GM12878 (cell line): Measurements from ENCODE around the gene NFIX. TPM values are rescaled to one million over a fixed set of nuclear protein-coding genes. Genes with fewer than 3 reads are reported as not detected.

ENCODE experiments used
- CHD1 ChIP-seq: IDR thresholded peaks from 2 replicates; pipeline ENCODE4 v1.6.1; 2012; ENCODE audit warnings: low read depth, low read length, improper control_type of control experiment
- IRF4 ChIP-seq: IDR thresholded peaks from 2 replicates; pipeline ENCODE4 v1.6.1; 2011; ENCODE audit warnings: low read depth, low read length
- PML ChIP-seq: IDR thresholded peaks from 2 replicates; pipeline ENCODE4 v1.6.1; 2012; ENCODE audit warnings: low read length, inconsistent platforms
- SIX5 ChIP-seq: IDR thresholded peaks from 2 replicates; pipeline ENCODE4 v1.6.1; 2011; ENCODE audit warnings: mild to moderate bottlenecking, low read depth, low read length, moderate library complexity; ENCODE audit not compliant: severe bottlenecking
- SPI1 ChIP-seq: IDR thresholded peaks from 2 replicates; pipeline ENCODE4 v1.6.1; 2011; ENCODE audit warnings: low read depth, mild to moderate bottlenecking, low read length, moderate library complexity, borderline replicate concordance; ENCODE audit not compliant: insufficient read depth
- SREBF2 ChIP-seq: IDR thresholded peaks from 2 replicates; pipeline ENCODE4 v1.6.1; 2012; ENCODE audit warnings: mild to moderate bottlenecking, low read length
- TAF1 ChIP-seq: IDR thresholded peaks from 2 replicates; pipeline ENCODE4 v1.6.1; 2011; ENCODE audit warnings: mild to moderate bottlenecking, low read depth, low read length, borderline replicate concordance
- polyA plus RNA-seq, 11 experiments: library from polyadenylated mRNA; depleted of rRNA in 4 of 11; unstranded in 6 of 11; stranded (reverse) in 5 of 11; fragments of >200 nt; fragmentation: Nextera tagmentation in 4 of 11; fragmentation: Illumina TruSeq in 1 of 11; extraction: Ambion mirVana in 4 of 11; extraction: Trizol in 1 of 11; gene quantifications; 1 replicate in 1 of 11; 2 replicates in 10 of 11; pipeline versions ENCODE4 v1.2.1 to v1.2.3, GENCODE V29; 2011 to 2016; ENCODE audit warnings: inconsistent platforms in 2 of 11, missing spikeins in 2 of 11, low read depth in 1 of 11
- total RNA-seq, 4 experiments: library from RNA; depleted of rRNA in 3 of 4; stranded (reverse); fragments of >200 nt in 3 of 4; fragmentation: Illumina TruSeq in 1 of 4; extraction: Trizol in 1 of 4; gene quantifications; 2 replicates each; pipeline versions ENCODE4 v1.2.1 to v1.2.3, GENCODE V29; 2013 to 2021
- TF ChIP-seq, protein P1 (sequence below): fragments of 450-650 bp; IDR thresholded peaks from 2 replicates; pipeline ENCODE4 v1.6.1; 2017; ENCODE audit warnings: mild to moderate bottlenecking, moderate library complexity
- TF ChIP-seq, protein P2 (sequence below): fragments of 450-650 bp; formaldehyde crosslinking; IDR thresholded peaks from 2 replicates; pipeline ENCODE4 v1.4.0; 2022; ENCODE audit warnings: mild to moderate bottlenecking, moderate library complexity
- TF ChIP-seq, protein P3 (sequence below): fragments of 450-650 bp; IDR thresholded peaks from 2 replicates; pipeline ENCODE4 v1.6.1; 2017; ENCODE audit warnings: low read depth, mild to moderate bottlenecking, moderate library complexity
- TF ChIP-seq, protein P4 (sequence below): fragments of 450-650 bp; IDR thresholded peaks from 2 replicates; pipeline ENCODE4 v1.6.1; 2017; ENCODE audit warnings: mild to moderate bottlenecking, moderate library complexity
- TF ChIP-seq, protein P5 (sequence below): fragments of 450-650 bp; IDR thresholded peaks from 2 replicates; pipeline ENCODE4 v1.6.1; 2016; ENCODE audit warnings: mild to moderate bottlenecking

The NFIX gene
- total and polyA plus RNA-seq, 10 of the 15 experiments (the other 5 are each of a cell fraction or from before 2014, with no cell fraction given), result 0.02 to 2.2 (median 0.28) TPM

DNA sequence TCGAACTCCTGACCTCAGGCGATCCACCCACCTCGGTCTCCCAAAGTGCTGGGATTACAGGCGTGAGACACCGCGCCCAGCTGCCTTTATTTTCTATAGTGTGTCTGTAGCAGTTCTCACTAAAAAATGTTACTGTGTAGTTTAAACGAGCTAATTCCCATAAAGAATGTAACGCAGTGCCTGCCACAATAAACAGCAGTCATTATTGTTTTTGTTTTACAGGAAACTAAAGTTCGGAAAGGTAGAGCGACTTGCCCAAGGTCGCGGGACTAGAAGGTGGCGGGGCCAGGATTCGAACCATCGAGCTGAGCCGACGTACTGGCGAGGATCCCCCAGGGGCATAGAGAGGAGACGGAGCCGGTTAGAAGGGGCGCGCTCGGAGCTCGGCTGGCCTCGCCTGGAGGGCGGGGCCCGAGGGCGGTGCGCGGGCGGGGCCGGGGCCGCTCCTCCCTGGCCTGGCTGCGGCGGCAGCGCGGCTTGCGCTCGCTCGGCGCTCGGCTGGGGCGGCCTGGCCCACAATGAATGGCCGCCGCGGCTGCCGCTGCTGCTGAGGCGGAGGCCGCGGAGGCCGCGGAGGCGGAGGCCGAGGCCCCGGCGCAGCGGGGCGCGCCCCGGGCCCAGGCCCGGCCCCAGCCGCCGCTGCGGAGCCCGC is 122.6 kb downstream of the NFIX start, which contains the start of gene NACC1 (continued):
- TF ChIP-seq, protein P1, sequence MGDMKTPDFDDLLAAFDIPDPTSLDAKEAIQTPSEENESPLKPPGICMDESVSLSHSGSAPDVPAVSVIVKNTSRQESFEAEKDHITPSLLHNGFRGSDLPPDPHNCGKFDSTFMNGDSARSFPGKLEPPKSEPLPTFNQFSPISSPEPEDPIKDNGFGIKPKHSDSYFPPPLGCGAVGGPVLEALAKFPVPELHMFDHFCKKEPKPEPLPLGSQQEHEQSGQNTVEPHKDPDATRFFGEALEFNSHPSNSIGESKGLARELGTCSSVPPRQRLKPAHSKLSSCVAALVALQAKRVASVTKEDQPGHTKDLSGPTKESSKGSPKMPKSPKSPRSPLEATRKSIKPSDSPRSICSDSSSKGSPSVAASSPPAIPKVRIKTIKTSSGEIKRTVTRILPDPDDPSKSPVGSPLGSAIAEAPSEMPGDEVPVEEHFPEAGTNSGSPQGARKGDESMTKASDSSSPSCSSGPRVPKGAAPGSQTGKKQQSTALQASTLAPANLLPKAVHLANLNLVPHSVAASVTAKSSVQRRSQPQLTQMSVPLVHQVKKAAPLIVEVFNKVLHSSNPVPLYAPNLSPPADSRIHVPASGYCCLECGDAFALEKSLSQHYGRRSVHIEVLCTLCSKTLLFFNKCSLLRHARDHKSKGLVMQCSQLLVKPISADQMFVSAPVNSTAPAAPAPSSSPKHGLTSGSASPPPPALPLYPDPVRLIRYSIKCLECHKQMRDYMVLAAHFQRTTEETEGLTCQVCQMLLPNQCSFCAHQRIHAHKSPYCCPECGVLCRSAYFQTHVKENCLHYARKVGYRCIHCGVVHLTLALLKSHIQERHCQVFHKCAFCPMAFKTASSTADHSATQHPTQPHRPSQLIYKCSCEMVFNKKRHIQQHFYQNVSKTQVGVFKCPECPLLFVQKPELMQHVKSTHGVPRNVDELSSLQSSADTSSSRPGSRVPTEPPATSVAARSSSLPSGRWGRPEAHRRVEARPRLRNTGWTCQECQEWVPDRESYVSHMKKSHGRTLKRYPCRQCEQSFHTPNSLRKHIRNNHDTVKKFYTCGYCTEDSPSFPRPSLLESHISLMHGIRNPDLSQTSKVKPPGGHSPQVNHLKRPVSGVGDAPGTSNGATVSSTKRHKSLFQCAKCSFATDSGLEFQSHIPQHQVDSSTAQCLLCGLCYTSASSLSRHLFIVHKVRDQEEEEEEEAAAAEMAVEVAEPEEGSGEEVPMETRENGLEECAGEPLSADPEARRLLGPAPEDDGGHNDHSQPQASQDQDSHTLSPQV, result no peak
- TF ChIP-seq, protein P2, sequence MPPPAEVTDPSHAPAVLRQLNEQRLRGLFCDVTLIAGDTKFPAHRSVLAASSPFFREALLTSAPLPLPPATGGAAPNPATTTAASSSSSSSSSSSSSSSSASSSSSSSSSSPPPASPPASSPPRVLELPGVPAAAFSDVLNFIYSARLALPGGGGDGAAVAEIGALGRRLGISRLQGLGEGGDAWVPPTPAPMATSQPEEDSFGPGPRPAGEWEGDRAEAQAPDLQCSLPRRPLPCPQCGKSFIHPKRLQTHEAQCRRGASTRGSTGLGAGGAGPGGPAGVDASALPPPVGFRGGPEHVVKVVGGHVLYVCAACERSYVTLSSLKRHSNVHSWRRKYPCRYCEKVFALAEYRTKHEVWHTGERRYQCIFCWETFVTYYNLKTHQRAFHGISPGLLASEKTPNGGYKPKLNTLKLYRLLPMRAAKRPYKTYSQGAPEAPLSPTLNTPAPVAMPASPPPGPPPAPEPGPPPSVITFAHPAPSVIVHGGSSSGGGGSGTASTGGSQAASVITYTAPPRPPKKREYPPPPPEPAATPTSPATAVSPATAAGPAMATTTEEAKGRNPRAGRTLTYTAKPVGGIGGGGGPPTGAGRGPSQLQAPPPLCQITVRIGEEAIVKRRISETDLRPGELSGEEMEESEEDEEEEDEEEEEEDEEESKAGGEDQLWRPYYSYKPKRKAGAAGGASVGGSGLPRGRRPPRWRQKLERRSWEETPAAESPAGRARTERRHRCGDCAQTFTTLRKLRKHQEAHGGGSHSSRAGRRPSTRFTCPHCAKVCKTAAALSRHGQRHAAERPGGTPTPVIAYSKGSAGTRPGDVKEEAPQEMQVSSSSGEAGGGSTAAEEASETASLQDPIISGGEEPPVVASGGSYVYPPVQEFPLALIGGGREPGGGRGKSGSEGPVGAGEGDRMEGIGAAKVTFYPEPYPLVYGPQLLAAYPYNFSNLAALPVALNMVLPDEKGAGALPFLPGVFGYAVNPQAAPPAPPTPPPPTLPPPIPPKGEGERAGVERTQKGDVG (CRISPR knock-in tag), result no peak
- no peak for TF ChIP-seq PML
- TF ChIP-seq, protein P3, sequence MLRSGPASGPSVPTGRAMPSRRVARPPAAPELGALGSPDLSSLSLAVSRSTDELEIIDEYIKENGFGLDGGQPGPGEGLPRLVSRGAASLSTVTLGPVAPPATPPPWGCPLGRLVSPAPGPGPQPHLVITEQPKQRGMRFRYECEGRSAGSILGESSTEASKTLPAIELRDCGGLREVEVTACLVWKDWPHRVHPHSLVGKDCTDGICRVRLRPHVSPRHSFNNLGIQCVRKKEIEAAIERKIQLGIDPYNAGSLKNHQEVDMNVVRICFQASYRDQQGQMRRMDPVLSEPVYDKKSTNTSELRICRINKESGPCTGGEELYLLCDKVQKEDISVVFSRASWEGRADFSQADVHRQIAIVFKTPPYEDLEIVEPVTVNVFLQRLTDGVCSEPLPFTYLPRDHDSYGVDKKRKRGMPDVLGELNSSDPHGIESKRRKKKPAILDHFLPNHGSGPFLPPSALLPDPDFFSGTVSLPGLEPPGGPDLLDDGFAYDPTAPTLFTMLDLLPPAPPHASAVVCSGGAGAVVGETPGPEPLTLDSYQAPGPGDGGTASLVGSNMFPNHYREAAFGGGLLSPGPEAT, result peak; percentile 57; the same call in 1 of the 2 replicates
- TF ChIP-seq, protein P4, sequence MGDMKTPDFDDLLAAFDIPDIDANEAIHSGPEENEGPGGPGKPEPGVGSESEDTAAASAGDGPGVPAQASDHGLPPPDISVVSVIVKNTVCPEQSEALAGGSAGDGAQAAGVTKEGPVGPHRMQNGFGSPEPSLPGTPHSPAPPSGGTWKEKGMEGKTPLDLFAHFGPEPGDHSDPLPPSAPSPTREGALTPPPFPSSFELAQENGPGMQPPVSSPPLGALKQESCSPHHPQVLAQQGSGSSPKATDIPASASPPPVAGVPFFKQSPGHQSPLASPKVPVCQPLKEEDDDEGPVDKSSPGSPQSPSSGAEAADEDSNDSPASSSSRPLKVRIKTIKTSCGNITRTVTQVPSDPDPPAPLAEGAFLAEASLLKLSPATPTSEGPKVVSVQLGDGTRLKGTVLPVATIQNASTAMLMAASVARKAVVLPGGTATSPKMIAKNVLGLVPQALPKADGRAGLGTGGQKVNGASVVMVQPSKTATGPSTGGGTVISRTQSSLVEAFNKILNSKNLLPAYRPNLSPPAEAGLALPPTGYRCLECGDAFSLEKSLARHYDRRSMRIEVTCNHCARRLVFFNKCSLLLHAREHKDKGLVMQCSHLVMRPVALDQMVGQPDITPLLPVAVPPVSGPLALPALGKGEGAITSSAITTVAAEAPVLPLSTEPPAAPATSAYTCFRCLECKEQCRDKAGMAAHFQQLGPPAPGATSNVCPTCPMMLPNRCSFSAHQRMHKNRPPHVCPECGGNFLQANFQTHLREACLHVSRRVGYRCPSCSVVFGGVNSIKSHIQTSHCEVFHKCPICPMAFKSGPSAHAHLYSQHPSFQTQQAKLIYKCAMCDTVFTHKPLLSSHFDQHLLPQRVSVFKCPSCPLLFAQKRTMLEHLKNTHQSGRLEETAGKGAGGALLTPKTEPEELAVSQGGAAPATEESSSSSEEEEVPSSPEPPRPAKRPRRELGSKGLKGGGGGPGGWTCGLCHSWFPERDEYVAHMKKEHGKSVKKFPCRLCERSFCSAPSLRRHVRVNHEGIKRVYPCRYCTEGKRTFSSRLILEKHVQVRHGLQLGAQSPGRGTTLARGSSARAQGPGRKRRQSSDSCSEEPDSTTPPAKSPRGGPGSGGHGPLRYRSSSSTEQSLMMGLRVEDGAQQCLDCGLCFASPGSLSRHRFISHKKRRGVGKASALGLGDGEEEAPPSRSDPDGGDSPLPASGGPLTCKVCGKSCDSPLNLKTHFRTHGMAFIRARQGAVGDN, result no peak
- TF ChIP-seq TAF1, result peak; percentile 94
- TF ChIP-seq, protein P5, sequence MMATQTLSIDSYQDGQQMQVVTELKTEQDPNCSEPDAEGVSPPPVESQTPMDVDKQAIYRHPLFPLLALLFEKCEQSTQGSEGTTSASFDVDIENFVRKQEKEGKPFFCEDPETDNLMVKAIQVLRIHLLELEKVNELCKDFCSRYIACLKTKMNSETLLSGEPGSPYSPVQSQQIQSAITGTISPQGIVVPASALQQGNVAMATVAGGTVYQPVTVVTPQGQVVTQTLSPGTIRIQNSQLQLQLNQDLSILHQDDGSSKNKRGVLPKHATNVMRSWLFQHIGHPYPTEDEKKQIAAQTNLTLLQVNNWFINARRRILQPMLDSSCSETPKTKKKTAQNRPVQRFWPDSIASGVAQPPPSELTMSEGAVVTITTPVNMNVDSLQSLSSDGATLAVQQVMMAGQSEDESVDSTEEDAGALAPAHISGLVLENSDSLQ, result no peak
- TF ChIP-seq IRF4, result no peak
- TF ChIP-seq SIX5, result peak; percentile 41
- no peak for TF ChIP-seq SREBF2
- TF ChIP-seq SPI1, result no peak
- TF ChIP-seq CHD1, result no peak
